SK-N-MC (cell line): ENCODE results near the gene FGFR3.
"Not testable (repeated sequence)": the region's sequence is repeated elsewhere in the genome, so short reads cannot be mapped to it uniquely, and the experiment has no call there.

Source experiments
- DNase-seq: peaks from one replicate; pipeline ENCODE4 v3.0.0-alpha.2; 2011; ENCODE audit warnings: low read depth, low spot score
- H3K27ac ChIP-seq: fragments of 200-600 bp; sonication (generic); 2 replicates; pipeline ENCODE4 v1.5.1; 2016; ENCODE audit warnings: mixed run types
- H3K36me3 ChIP-seq: fragments of 200-600 bp; sonication (generic); 2 replicates; pipeline ENCODE4 v1.6.1; 2017; ENCODE audit warnings: antibody characterized with exemption, low read length, mixed read lengths; ENCODE audit not compliant: insufficient read depth
- H3K4me3 ChIP-seq: fragments of 200-600 bp; sonication (generic); 2 replicates; pipeline ENCODE4 v1.5.1; 2016
- H3K9ac ChIP-seq: fragments of 200-600 bp; sonication (generic); 2 replicates; pipeline ENCODE4 v1.8.0; 2017; ENCODE audit warnings: mixed run types, mixed read lengths; ENCODE audit not compliant: insufficient read length
- H3K9me3 ChIP-seq: fragments of 200-600 bp; sonication (generic); 2 replicates; pipeline ENCODE4 v1.6.1; 2017; ENCODE audit warnings: low read depth, mild to moderate bottlenecking, antibody characterized with exemption, low read length, moderate library complexity, mixed read lengths
- EZH2 ChIP-seq: fragments of 200-600 bp; sonication (generic); IDR thresholded peaks from one replicate; pipeline ENCODE4 v1.6.1; 2017; ENCODE audit warnings: antibody characterized with exemption
- FOXP2 ChIP-seq: optimal IDR thresholded peaks from 2 replicates; pipeline ENCODE3; 2011; ENCODE audit warnings: mild to moderate bottlenecking, moderate library complexity; ENCODE audit not compliant: insufficient read depth; ENCODE audit errors: extremely low read length, control extremely low read depth
- POLR2AphosphoS5 ChIP-seq: IDR thresholded peaks from 2 replicates; pipeline ENCODE4 v1.6.1; 2012; ENCODE audit warnings: mild to moderate bottlenecking, low read depth, low read length, borderline replicate concordance

The FGFR3 gene

DNA sequence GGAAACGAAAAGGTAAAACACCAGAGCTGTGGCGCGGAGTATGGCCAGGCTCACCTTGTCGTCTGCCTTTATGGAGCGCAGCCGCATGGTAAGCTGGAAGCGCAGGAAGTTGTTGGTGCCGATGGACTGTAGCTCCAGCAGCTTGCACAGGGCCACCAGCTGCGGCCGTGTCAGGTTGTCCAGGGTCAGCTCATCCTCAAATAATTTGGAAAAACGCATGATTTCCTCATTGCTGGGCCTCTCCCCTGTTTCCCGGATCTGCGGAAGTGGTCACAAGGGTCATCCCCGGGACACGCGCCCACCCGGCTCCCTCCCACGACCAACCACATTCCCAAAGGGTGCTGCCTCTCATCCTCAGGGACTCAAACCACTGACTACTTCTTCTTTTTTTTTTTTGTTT is 39.6 kb downstream of the FGFR3 start:
- TF ChIP-seq EZH2 (no peak), FOXP2 (no peak), POLR2AphosphoS5 (no peak)
- H3K36me3 ChIP-seq, result peaks cover 51% of the 10 kb centered on the region
- no peak overlapping the region for H3K27ac ChIP-seq
- H3K9me3 ChIP-seq, result no peaks in the 10 kb centered on the region
- DNase-seq, result no peak
- H3K9ac ChIP-seq, result no peak overlapping the region
- H3K4me3 ChIP-seq, result no peak overlapping the region

DNA sequence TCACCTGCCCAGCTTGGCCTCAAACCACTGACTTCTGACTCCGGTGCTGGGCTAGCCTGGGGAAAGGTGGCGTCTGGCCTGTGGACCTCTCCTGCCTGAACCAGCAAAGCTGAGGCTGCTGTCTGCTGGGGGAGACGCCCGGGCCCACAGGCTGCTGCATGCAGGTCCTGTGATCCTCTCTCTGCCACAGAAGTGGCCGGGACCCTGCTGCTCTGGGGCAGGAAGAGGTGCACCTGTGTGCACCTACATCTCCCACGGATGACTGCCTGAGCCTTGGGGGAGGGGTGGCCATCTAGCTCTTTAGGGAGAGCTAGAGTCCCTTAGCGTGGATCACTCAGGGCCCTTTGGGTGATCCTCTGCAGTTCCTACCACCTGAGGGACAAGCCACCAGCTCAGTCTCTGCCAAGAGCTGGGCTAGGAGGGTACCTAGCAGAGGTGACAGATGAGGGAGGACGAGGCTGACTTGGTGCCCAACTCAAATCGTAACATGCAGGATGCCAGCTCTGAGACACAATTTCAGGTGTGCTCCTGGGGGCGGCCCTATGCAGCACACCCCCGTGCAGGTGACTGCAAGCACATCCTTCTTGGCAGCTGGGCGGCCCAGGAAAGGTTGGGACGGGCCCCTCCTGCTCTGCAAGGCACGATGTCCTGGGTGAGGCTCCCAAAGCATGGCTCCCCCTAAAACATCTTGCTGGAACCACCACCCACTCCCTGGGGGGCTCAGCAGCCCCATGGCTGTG is 40.4 kb downstream of the FGFR3 start:
- TF ChIP-seq POLR2AphosphoS5 (no peak), EZH2 (no peak), FOXP2 (no peak)
- Histone ChIP-seq H3K9ac (no peak overlapping the region), H3K4me3 (no peak overlapping the region), H3K9me3 (no peaks in the 10 kb centered on the region), H3K36me3 (peaks cover 53% of the 10 kb centered on the region), H3K27ac (no peak overlapping the region)
- DNase-seq, result no peak

DNA sequence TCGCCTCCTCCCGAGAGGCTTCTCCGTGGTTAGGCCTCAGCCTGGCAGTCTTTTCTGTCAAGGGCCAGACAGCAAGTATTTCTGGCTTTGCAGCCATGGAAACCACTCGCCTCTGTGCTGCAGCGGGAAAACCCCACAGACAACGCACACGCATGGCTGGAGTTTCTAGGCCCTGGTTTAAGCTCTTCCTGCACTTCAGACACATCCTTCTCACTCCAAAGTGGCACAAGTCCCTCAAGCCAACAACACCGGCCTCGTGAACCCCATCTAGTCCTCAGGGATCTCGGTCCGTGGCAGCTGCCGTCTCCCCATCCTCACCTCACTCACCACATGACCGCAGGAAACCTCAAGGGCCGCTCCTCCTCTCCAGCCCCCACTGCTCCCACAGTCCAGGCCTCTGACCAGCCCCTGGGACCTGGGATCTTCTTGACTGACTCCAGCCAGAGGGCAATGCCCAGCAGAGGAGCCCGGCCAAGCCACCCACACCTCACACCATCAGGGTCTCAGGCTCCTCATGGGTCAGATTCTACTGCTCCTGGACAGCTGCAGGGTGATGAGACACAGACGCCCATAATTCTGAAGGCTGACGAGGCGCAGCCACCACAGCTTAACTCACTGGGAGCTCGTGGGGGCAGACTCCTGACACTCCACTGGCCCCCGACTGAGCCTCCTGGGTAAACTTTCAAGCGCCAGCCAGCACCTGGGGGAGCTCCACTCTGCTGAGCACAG is 41.1 kb downstream of the FGFR3 start:
- Histone ChIP-seq H3K27ac (no peak overlapping the region), H3K36me3 (peaks cover 60% of the 10 kb centered on the region), H3K9ac (no peak overlapping the region), H3K4me3 (no peak overlapping the region), H3K9me3 (no peaks in the 10 kb centered on the region)
- DNase-seq, result no peak
- TF ChIP-seq EZH2, result no peak
- TF ChIP-seq POLR2AphosphoS5, result no peak
- no peak for TF ChIP-seq FOXP2

GRCh38 chr4:1835836-1836235 is 42.7 kb downstream of the FGFR3 start:
- H3K4me3 ChIP-seq, DNase-seq, H3K27ac ChIP-seq, H3K9me3 ChIP-seq, H3K9ac ChIP-seq: not testable (repeated sequence)
- peaks cover 68% of the 10 kb centered on the region for H3K36me3 ChIP-seq

DNA sequence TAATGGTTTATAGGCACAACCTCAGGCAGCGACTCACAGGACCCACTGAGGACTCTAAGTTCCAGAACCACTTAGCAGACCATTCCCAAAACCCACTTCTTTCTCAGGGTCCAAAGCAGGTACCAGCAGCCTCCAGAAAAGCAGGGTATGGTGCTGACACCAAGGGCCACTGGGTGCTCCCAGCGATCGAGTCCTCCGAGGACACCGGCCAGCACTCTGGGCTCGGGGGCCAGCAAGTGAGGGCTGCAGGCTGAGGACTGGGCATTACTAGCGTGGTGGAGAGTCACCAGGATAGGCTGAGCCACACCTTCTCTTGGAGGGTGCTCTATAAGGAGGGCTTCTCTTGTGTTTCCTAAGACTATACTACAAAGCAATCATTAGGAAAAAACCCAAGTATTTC is 43.6 kb downstream of the FGFR3 start:
- Histone ChIP-seq H3K4me3 (no peak overlapping the region), H3K9me3 (no peaks in the 10 kb centered on the region), H3K36me3 (peaks cover 68% of the 10 kb centered on the region), H3K27ac (no peak overlapping the region), H3K9ac (no peak overlapping the region)
- no peak for DNase-seq
- no peak for TF ChIP-seq EZH2
- TF ChIP-seq FOXP2, result no peak
- no peak for TF ChIP-seq POLR2AphosphoS5

DNA sequence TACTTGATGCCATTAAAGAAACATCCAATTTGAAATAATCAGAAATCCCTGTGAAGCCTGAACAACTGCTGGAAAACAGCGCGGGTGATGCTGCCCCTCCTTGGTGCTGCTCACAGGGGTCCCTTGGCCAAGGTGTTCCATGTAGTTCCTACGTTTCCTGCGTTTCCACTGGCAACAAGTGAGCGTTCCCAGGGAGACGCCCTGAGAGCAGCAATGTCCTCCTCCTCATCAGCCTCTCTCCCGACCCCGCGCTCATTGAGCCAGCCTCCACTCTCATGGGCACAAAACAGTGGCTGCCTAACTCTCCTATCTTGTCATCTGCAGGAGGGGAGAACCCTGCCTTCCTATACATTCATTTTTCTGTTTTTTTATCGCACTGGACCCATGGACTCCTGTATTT is 44.0 kb downstream of the FGFR3 start:
- no peak for TF ChIP-seq POLR2AphosphoS5
- no peak for TF ChIP-seq EZH2
- no peak for TF ChIP-seq FOXP2
- H3K36me3 ChIP-seq, result peaks cover 66% of the 10 kb centered on the region
- no peak overlapping the region for H3K4me3 ChIP-seq
- no peaks in the 10 kb centered on the region for H3K9me3 ChIP-seq
- H3K27ac ChIP-seq, result no peak overlapping the region
- no peak for DNase-seq
- no peak overlapping the region for H3K9ac ChIP-seq

- H3K4me3 ChIP-seq, result no peak overlapping the region
- H3K36me3 ChIP-seq, result peaks cover 58% of the 10 kb centered on the region
- TF ChIP-seq EZH2 (no peak), FOXP2 (no peak), POLR2AphosphoS5 (no peak)
- no peak overlapping the region for H3K27ac ChIP-seq
- no peak for DNase-seq
- no peaks in the 10 kb centered on the region for H3K9me3 ChIP-seq
- no peak overlapping the region for H3K9ac ChIP-seq
Measured at GRCh38 chr4:1839282-1839681, 46.2 kb downstream of the FGFR3 start.

- no peak for DNase-seq
- Histone ChIP-seq H3K9me3 (no peaks in the 10 kb centered on the region), H3K4me3 (no peak overlapping the region), H3K36me3 (peaks cover 59% of the 10 kb centered on the region), H3K9ac (no peak overlapping the region), H3K27ac (no peak overlapping the region)
- TF ChIP-seq POLR2AphosphoS5 (no peak), EZH2 (no peak), FOXP2 (no peak)
Measured at GRCh38 chr4:1841201-1841886, 48.3 kb downstream of the FGFR3 start.
